GM04503 (cell line): Measurements from ENCODE around the gene RNF31.

Experiments
- DNase-seq: peaks from one replicate; pipeline ENCODE4 v3.0.0-alpha.2; 2012; ENCODE audit warnings: low read depth

Gene RNF31

DNA sequence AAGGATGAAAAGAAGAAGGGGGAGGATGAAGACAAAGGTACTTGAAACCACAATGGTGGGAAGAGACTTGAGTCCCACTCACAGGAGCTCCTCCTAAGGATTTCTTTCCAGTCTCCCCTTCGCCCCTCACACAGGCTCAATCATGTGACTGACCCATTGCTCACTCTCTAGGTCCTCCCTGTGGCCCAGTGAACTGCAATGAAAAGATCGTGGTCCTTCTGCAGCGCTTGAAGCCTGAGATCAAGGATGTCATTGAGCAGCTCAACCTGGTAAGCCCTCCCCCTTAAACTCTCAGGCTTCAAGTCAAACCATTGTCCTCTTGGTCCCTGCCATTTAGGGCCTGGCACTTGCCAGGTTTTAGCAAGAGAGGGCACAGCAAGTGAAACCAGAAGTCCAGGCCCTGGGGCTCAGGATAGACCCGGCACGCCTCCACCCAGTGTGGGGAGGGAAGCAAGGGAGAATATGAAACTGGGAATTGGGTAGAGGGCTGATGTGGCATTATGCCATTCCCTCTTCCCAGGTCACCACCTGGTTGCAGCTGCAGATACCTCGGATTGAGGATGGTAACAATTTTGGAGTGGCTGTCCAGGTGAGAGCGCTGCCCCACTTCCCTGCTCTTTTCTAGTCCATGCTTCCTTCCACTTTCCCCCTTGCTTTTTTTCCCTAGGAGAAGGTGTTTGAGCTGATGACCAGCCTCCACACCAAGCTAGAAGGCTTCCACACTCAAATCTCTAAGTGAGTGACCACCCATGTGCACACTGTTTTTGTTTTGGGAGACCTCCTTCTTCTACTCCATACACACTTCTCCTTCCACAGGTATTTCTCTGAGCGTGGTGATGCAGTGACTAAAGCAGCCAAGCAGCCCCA lies 9.5 kb upstream of the RNF31 start:
- no peak for DNase-seq

DNA sequence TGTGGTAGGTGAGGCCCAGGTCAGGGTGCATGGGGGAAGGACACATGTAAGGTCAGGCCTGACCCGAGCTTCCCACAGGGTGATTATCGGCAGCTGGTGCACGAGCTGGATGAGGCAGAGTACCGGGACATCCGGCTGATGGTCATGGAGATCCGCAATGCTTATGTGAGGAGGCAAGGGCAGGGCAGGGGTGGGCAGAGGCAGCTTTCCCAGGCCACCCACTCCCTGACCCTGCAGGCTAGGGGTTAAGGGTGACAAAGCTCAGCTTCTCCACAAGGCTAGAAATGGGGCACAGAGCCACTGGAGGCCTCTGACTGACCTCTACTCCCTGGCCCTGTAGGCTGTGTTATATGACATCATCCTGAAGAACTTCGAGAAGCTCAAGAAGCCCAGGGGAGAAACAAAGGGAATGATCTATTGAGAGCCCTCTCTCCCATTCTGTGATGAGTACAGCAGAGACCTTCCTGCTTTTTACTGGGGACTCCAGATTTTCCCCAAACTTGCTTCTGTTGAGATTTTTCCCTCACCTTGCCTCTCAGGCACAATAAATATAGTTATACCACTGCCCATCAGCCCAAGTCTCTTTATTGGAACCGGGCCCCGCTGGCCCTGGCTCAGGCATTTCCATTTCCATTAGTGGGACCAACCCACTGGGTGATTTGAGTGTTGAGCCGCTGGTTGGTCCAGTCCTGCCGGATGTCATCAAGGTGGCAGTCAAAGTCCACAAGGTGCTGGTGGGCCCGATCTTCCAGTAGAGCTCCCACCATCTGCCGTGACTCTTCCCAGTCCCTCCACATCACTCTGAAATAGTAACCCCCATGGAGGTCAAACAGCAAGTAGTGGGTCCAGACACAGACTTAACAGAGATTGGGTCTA lies 8.7 kb upstream of the RNF31 start:
- DNase-seq: no peak

- DNase-seq: no peak
Measured at GRCh38 chr14:24139272-24139934, 7.9 kb upstream of the RNF31 start.

DNA sequence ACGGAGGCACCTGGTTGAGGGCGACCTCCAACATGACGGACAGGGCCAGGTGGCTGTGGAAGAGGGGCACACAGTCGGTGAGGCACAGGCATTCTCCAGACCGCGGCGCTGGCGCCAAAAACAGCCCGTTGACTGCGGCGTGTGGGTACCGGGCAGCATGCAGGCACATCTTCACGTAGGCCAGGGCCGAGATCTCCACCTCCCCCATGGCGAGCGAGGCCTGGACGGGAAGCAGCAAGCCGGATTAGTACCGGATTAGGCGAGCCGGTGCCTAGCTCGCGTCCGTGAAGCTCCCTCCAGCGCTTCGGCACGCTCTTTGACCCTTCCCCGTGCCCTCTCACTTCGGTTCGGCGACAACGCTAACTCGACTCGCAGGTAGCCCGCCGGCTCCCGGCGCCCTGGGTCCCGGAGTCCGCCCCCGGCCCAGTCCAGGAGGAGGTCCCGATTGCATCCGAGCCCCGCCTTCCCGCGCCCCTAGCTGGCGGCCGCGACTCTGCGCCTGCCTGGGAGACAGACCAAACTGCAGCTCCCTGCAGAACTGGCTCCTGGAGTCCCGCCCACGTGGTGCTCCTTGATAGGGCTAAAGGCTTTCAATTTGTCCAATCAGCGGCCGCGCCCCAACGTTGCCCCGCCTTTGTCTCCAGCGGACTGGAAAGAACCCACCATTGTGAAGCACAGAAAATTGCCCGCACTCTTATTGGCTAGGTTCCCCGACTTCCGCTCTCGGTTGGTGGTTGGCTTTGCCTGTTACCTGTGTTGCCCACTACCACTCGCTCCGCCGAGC lies 6.0 kb upstream of the RNF31 start, which contains the start of gene EMC9:
EMC9 (minus strand) TSS at position 495 of the 784 bp plus-strand sequence; CDS start at position 208, 287 bp downstream.
- DNase-seq: peak; percentile 93

DNA sequence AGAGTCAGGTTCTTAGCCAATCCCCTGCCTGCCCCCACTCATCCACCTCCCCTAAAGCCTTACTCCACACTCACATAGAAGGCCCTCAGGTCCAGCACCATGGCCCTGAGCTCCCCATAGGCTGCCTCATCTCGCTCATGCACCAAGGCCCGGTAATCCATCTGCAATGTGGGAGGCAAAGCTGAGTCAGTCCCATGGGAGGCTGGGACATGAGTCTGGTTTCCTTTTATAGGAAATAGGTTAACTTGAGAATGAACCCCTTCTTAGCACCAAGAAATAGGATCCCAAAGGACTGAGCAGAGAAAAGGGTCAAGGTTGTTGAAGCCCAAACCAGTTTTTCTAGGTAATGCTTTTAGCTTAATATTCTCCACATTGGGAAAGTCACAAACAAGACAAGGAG lies 3.8 kb upstream of the RNF31 start:
- DNase-seq: no peak

- DNase-seq: no peak
Measured at GRCh38 chr14:24144451-24144850, 2.8 kb upstream of the RNF31 start.

GRCh38 chr14:24145219-24145618 lies 2.1 kb upstream of the RNF31 start:
- no peak for DNase-seq

DNA sequence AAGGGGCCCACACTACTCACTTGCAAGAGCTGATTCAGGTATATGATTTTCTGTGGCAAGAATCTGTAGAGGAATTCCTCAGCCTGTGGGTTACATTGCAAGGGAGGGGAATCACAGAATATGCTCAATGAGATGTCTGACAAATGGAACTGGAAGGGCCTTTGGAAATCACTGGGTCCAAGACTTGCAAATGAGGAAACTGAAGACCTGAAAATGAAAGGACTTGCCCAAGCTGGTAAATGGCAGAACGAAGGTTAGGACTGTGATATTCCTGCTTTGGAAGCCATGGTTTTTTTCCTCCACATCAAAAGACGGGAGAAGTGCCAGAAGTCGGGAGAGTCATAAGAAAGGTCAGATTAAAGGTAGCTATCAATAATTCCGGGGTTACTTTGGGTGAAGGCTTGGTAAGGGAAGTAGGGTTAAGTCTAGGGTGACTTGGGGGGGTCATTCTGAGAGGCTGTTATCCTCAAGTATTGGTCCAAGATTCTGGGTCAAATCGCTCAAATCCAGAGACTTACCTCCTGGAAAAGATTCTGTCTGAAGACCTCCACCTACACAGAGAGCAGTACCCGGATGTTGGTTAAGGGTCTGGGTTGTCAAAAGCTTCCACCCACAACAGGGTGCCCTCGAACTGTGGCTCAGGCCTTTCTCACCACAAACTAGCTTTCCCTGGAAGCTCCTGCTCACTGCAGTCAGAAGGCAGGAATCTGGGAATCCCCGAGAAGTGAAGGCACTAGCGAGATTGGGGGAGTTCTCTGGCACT lies 1.4 kb upstream of the RNF31 start:
- no peak for DNase-seq

DNA sequence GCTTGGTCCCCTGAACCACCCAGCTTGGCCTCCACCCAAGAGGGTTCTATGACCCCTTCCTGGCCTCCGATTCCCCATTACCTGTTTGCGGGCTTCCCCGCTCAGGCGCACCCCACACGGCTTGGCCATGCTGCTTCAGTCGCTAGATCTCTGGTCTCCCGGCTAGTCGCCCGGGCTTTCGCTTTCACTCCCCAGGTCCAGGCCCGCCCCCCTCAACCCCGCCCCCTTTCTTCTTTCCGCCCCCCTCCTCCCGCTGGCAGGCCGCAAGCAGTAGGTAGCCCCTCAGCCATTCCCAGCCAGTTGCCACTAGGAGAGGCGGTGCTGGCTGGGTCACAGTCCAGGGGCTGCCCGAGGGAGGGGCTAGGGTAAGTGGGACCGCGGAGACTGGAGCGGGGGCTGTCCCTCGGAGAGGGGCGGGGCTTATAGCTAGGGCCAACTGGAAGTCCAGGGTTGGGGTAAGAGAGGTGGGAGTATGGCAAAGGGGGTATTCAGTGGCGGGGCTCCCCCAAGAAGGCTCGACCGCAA lies 783 bp upstream of the RNF31 start, which contains the start of gene PSME2:
PSME2 (minus strand) TSS at position 158 of the 525 bp plus-strand sequence; CDS start at position 129, 29 bp downstream.
- DNase-seq: peak; percentile 73

DNA sequence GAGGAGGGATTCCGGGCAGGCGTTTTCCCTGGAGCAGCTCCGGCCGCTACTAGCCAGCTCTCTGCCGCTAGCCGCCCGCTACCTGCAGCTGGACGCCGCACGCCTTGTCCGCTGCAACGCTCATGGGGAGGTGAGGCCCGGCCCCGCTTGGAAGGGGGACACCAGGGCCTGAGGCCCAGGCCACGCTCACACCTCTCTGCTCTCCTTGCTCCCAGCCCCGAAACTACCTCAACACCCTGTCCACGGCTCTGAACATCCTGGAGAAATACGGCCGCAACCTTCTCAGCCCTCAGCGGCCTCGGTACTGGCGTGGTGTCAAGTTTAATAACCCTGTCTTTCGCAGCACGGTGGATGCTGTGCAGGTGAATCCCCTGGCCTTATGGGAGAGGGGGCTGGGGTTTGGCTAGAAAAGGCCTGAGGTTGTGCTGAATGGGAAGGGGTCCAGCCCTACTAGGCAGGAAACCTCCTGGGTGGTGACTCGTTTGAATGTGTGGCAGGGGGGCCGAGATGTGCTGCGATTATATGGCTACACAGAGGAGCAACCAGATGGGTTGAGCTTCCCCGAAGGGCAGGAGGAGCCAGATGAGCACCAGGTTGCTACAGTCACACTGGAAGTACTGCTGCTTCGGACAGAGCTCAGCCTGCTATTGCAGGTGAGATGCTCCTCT lies 597 bp downstream of the RNF31 start:
- DNase-seq: no peak

DNA sequence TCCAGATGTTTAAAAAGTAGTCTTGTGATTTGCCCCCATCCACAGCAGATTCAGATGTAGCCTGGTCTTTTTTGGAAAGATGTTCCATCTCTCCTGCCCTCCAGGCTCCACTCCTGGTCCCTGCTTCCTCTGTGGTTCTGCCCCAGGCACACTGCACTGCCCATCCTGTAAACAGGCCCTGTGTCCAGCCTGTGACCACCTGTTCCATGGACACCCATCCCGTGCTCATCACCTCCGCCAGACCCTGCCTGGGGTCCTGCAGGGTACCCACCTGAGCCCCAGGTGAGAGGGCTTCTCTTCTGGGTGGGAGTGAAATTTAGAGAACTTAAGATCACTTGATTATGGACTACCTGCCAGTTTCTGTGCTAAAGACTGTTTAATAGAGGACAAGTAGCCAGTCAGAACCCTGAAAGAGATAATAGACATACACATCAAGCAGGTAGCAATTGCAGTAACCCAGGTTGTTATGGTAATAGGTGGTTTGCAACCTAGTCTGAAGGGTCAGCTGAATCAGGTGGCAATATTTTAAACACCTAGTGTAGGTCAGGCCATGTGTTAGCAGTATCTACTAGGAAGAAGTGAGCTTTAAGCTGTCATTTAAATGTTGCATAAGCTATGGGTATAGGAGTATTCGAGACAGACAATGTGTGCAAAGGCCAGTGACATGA lies 2.1 kb downstream of the RNF31 start:
- DNase-seq: no peak

GRCh38 chr14:24150061-24150460 lies 2.8 kb downstream of the RNF31 start:
- DNase-seq: no peak

GRCh38 chr14:24150567-24150966 lies 3.3 kb downstream of the RNF31 start:
- DNase-seq: no peak

GRCh38 chr14:24150993-24151392 lies 3.7 kb downstream of the RNF31 start:
- DNase-seq: no peak

GRCh38 chr14:24151404-24152080 lies 4.2 kb downstream of the RNF31 start:
- no peak for DNase-seq

GRCh38 chr14:24155100-24155499 lies 7.8 kb downstream of the RNF31 start:
- DNase-seq: no peak

GRCh38 chr14:24156840-24157239 lies 9.5 kb downstream of the RNF31 start:
- no peak for DNase-seq

DNA sequence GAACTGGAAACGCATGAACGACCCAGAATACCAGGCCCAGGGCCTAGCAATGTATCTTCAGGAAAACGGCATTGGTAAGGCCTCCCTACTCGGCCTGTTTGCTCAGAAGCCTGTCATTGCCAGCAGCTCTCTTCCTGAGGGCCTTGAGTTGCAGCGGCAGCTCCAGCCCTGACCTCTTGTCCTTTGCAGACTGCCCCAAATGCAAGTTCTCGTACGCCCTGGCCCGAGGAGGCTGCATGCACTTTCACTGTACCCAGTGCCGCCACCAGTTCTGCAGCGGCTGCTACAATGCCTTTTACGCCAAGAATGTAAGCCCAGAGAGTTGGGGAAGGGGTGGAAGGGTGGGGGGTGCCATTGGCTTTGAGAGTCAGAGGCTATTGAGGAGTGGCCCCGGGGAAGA lies 10.0 kb downstream of the RNF31 start:
- DNase-seq: no peak
